GM23248 (cell line): ENCODE data around the gene SH3TC1. TPM values are rescaled to one million over a fixed set of nuclear protein-coding genes. Genes with fewer than 3 reads are reported as not detected.

Experiments used
- DNase-seq: peaks from one replicate; pipeline ENCODE4 v3.0.0-alpha.2; 2015
- H2AFZ ChIP-seq: fragments of 200-600 bp; sonication (generic); 2 replicates; pipeline ENCODE4 v1.6.1; 2016; ENCODE audit warnings: antibody characterized with exemption
- H3F3A ChIP-seq: fragments of 200-600 bp; sonication (generic); 2 replicates; pipeline ENCODE4 v1.6.1; 2016; ENCODE audit warnings: mild to moderate bottlenecking, antibody characterized with exemption, mixed run types; ENCODE audit not compliant: insufficient read depth
- H3K27ac ChIP-seq: fragments of 200-600 bp; sonication (generic); 2 replicates; pipeline ENCODE4 v1.5.1; 2016; ENCODE audit warnings: mild to moderate bottlenecking
- H3K27me3 ChIP-seq: fragments of 200-600 bp; sonication (generic); replicated peaks from 2 replicates; pipeline ENCODE4 v1.6.1; 2016; ENCODE audit warnings: mild to moderate bottlenecking; ENCODE audit not compliant: insufficient read depth
- H3K36me3 ChIP-seq: fragments of 200-600 bp; sonication (generic); 2 replicates; pipeline ENCODE4 v1.6.1; 2016; ENCODE audit warnings: low read depth, mild to moderate bottlenecking
- H3K4me1 ChIP-seq: fragments of 200-600 bp; sonication (generic); 2 replicates; pipeline ENCODE4 v1.6.1; 2016; ENCODE audit warnings: mild to moderate bottlenecking; ENCODE audit not compliant: insufficient read depth
- H3K4me2 ChIP-seq: fragments of 200-600 bp; sonication (generic); one replicate; pipeline ENCODE4 v1.6.1; 2016; ENCODE audit warnings: mild to moderate bottlenecking; ENCODE audit not compliant: unreplicated experiment
- H3K4me3 ChIP-seq: fragments of 200-600 bp; sonication (generic); 2 replicates; pipeline ENCODE4 v1.5.1; 2016; ENCODE audit warnings: mild to moderate bottlenecking
- H3K79me2 ChIP-seq: fragments of 200-600 bp; sonication (generic); 2 replicates; pipeline ENCODE4 v1.6.1; 2016; ENCODE audit warnings: mild to moderate bottlenecking; ENCODE audit not compliant: insufficient read depth
- H3K9ac ChIP-seq: fragments of 200-600 bp; sonication (generic); 2 replicates; pipeline ENCODE4 v1.6.1; 2016; ENCODE audit warnings: mild to moderate bottlenecking
- H3K9me2 ChIP-seq: fragments of 200-600 bp; sonication (generic); 2 replicates; pipeline ENCODE4 v1.6.1; 2016; ENCODE audit warnings: mixed run types, mild to moderate bottlenecking, moderate library complexity; ENCODE audit not compliant: insufficient read depth
- H3K9me3 ChIP-seq: fragments of 200-600 bp; sonication (generic); one replicate; pipeline ENCODE4 v1.6.1; 2017; ENCODE audit warnings: low read depth
- H4K20me1 ChIP-seq: fragments of 200-600 bp; sonication (generic); 2 replicates; pipeline ENCODE4 v1.6.0; 2016; ENCODE audit not compliant: insufficient read depth
- EZH2 ChIP-seq: fragments of 200-600 bp; sonication (generic); IDR thresholded peaks from 2 replicates; pipeline ENCODE4 v1.6.1; 2018; ENCODE audit warnings: antibody characterized with exemption, mild to moderate bottlenecking; ENCODE audit not compliant: insufficient read depth, poor library complexity, severe bottlenecking
- EZH2phosphoT487 ChIP-seq: fragments of 200-600 bp; sonication (generic); IDR thresholded peaks from 2 replicates; pipeline ENCODE4 v1.6.1; 2018; ENCODE audit warnings: antibody characterized with exemption, moderate library complexity, mild to moderate bottlenecking, low read depth; ENCODE audit not compliant: insufficient read depth
- WGBS, 2 experiments: methylation state at CpG; one replicate each; pipeline ENCODE4 v1.1.6; 2015 to 2017; ENCODE audit warnings: low lambda C conversion rate in 2 of 2, low coverage in 1 of 2; ENCODE audit errors: missing lambda C conversion rate in 2 of 2; 5-methylcytosine and 5-hydroxymethylcytosine counted together
- in situ Hi-C: fragments of 300-500 bp; cut with MboI; formaldehyde crosslinking; loops from 2 replicates; pipeline ENCODE4 v1.15.0; 2020
- polyA plus RNA-seq: library from polyadenylated mRNA; unstranded; fragments of >200 nt; fragmentation: Nextera tagmentation; extraction: Ambion mirVana; gene quantifications from 2 replicates; pipeline ENCODE4 v1.2.1, GENCODE V29; 2016
- total RNA-seq: library from RNA; depleted of rRNA; stranded (reverse); fragments of >200 nt; shearing (Covaris generic); gene quantifications from 2 replicates; pipeline ENCODE4 v1.2.3, GENCODE V29; 2014

Gene SH3TC1
- total and polyA plus RNA-seq, 2 experiments from 2014 or later, result 2.3 to 6.5 TPM

GRCh38 chr4:8259743-8260430 lies 60.8 kb downstream of the SH3TC1 start:
- H3K9me2 ChIP-seq, result no peaks in the 10 kb centered on the region
- H3K4me3 ChIP-seq, result no peak overlapping the region
- in situ Hi-C loops, result no loop called here
- H3K27ac ChIP-seq, result no peak overlapping the region
- no peak overlapping the region for H3K4me2 ChIP-seq
- H3F3A ChIP-seq, result peaks cover 6% of the 10 kb centered on the region
- H3K9ac ChIP-seq, result no peak overlapping the region
- peaks cover 6% of the 10 kb centered on the region for H3K4me1 ChIP-seq
- no peaks in the 10 kb centered on the region for H4K20me1 ChIP-seq
- no peaks in the 10 kb centered on the region for H3K9me3 ChIP-seq
- TF ChIP-seq EZH2 (no peak), EZH2phosphoT487 (no peak)
- no peaks in the 10 kb centered on the region for H3K27me3 ChIP-seq
- no peaks in the 10 kb centered on the region for H3K36me3 ChIP-seq
- H2AFZ ChIP-seq, result no peak overlapping the region
- H3K79me2 ChIP-seq, result no peaks in the 10 kb centered on the region
- no peak for DNase-seq
- 70 to 72% methylated on average over 10 to 11 of the region's 11 CpGs for WGBS, 2 experiments

- Histone ChIP-seq H3K9me2 (no peaks in the 10 kb centered on the region), H3K9me3 (no peaks in the 10 kb centered on the region), H3K27me3 (no peaks in the 10 kb centered on the region), H3K4me1 (peaks cover 2% of the 10 kb centered on the region; the same call in 1 of the 2 replicates), H3K36me3 (no peaks in the 10 kb centered on the region), H3K4me3 (no peak overlapping the region), H4K20me1 (no peaks in the 10 kb centered on the region), H3K9ac (no peak overlapping the region), H2AFZ (no peak overlapping the region), H3K79me2 (no peaks in the 10 kb centered on the region), H3K27ac (peak overlapping the region; percentile 34; the same call in 1 of the 2 replicates), H3K4me2 (no peak overlapping the region), H3F3A (peaks cover 6% of the 10 kb centered on the region)
- no peak for TF ChIP-seq EZH2
- no peak for TF ChIP-seq EZH2phosphoT487
- in situ Hi-C loops, result no loop called here
- DNase-seq, result peak; percentile 88
- 4 to 5% methylated on average over 13 of the region's 13 CpGs for WGBS, 2 experiments
Measured at GRCh38 chr4:8260656-8261111, 61.6 kb downstream of the SH3TC1 start.

- no peak overlapping the region for H2AFZ ChIP-seq
- H3K4me3 ChIP-seq, result no peak overlapping the region
- peaks cover 6% of the 10 kb centered on the region for H3F3A ChIP-seq
- whole genome bisulfite sequencing, 2 experiments, result 91 to 92% methylated on average over 25 of the region's 25 CpGs
- no peaks in the 10 kb centered on the region for H3K9me3 ChIP-seq
- no peaks in the 10 kb centered on the region for H3K4me1 ChIP-seq
- H4K20me1 ChIP-seq, result no peaks in the 10 kb centered on the region
- H3K27me3 ChIP-seq, result no peaks in the 10 kb centered on the region
- no peak overlapping the region for H3K4me2 ChIP-seq
- TF ChIP-seq EZH2 (no peak), EZH2phosphoT487 (no peak)
- H3K9me2 ChIP-seq, result no peaks in the 10 kb centered on the region
- no peaks in the 10 kb centered on the region for H3K36me3 ChIP-seq
- H3K9ac ChIP-seq, result no peak overlapping the region
- no peak overlapping the region for H3K27ac ChIP-seq
- in situ Hi-C loops, result no loop called here
- DNase-seq, result no peak
- no peaks in the 10 kb centered on the region for H3K79me2 ChIP-seq
Measured at GRCh38 chr4:8261851-8262535, 62.9 kb downstream of the SH3TC1 start.

DNA sequence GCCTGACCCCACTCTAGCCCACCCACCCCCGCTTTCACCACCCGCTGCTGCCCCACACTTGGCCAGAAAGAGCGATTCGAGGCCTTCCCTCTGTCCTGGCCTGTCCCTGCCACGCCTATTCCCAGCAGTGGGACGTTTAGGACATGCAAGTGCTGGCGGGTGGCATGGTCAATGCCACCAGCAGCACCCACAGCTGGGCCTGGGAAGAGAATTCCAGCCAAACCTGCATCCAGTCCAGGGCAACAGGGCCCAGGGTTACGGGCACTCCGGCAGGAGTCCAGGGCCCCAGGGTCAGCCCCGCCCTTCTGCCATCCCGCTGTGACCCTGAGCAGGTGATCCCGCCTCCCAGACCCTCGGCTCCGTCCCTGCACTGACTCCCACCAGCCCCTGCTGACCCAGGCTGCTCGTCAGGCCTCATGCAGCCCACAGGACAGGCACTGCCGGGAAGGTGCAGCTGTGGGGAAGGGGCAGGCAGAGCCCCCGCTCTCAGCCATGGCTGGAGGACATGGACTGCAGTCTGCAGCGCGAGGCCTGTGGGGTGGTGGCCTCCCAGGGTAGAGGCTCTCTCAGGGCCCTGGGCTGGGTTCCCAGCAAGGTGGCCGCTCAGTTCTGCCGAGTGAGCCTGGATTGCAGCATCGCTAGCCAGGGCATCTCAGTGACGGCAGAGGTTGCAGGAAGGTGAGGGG lies 63.7 kb downstream of the SH3TC1 start:
- Histone ChIP-seq H3K4me1 (no peaks in the 10 kb centered on the region), H3K27ac (no peak overlapping the region), H3K4me2 (no peak overlapping the region), H3K9ac (no peak overlapping the region), H2AFZ (no peak overlapping the region), H4K20me1 (no peaks in the 10 kb centered on the region), H3F3A (peaks cover 6% of the 10 kb centered on the region), H3K79me2 (no peaks in the 10 kb centered on the region), H3K4me3 (no peak overlapping the region), H3K36me3 (no peaks in the 10 kb centered on the region), H3K27me3 (no peaks in the 10 kb centered on the region), H3K9me3 (no peaks in the 10 kb centered on the region), H3K9me2 (no peaks in the 10 kb centered on the region)
- TF ChIP-seq EZH2 (no peak), EZH2phosphoT487 (no peak)
- WGBS, 2 experiments, result 78 to 82% methylated on average over 19 to 22 of the region's 23 CpGs
- in situ Hi-C loops, result no loop called here
- DNase-seq, result no peak
